ENCODE data around the gene RBM25.
"Not testable (repeated sequence)": the region's sequence is repeated elsewhere in the genome, so short reads cannot be mapped to it uniquely, and the experiment has no call there.

RBM25 gene

GRCh38 chr14:73027984-73028383 is 30.4 kb upstream of the RBM25 start:
- TF ChIP-seq PAX5 (IDR thresholded peaks at IDR 0.05; ENCODE audit: insufficient read depth, low read length, severe bottlenecking) (no peak), POLR2AphosphoS5 (IDR thresholded peaks at IDR 0.05; ENCODE audit: low read depth, low read length) (no peak), SPI1 (IDR thresholded peaks at IDR 0.05; ENCODE audit: low read depth, low read length) (no peak), TAF1 (IDR thresholded peaks at IDR 0.05; ENCODE audit: low read depth, low read length) (no peak), POU2F2 (IDR thresholded peaks at IDR 0.05; ENCODE audit: low read depth, low read length) (no peak), POLR2A (IDR thresholded peaks at IDR 0.05; ENCODE audit: low read depth, low read length) (no peak)
- FAIRE-seq, result no peak

GRCh38 chr14:73036706-73037450 is 21.5 kb upstream of the RBM25 start:
- FAIRE-seq, result not testable (repeated sequence)

More at GRCh38 chr14:73027984-73028383, 30.4 kb upstream of the RBM25 start:
- no peak for DNase-seq (ENCODE audit: insufficient read length, low spot score)

GRCh38 chr14:73047808-73048207 is 10.5 kb upstream of the RBM25 start:
- no peak for FAIRE-seq
- no peak for DNase-seq (ENCODE audit: insufficient read length, low spot score)
- peak; percentile 30; the same call in 1 of the 2 replicates for TF ChIP-seq SPI1 (IDR thresholded peaks at IDR 0.05; ENCODE audit: low read depth, low read length)
- TF ChIP-seq POLR2AphosphoS5 (IDR thresholded peaks at IDR 0.05; ENCODE audit: low read depth, low read length), result no peak

More at GRCh38 chr14:73036706-73037450, 21.5 kb upstream of the RBM25 start:
- DNase-seq (ENCODE audit: insufficient read length, low spot score), result not testable (repeated sequence)

- FAIRE-seq, result no peak
Measured at GRCh38 chr14:73049428-73049827, 8.9 kb upstream of the RBM25 start.

GRCh38 chr14:73055251-73055650 is 3.1 kb upstream of the RBM25 start:
- FAIRE-seq (no peak), DNase-seq (ENCODE audit: insufficient read length, low spot score) (no peak)
- TF ChIP-seq TAF1 (IDR thresholded peaks at IDR 0.05; ENCODE audit: low read depth, low read length) (no peak), PAX5 (IDR thresholded peaks at IDR 0.05; ENCODE audit: insufficient read depth, low read length, severe bottlenecking) (no peak), SPI1 (IDR thresholded peaks at IDR 0.05; ENCODE audit: low read depth, low read length) (no peak), POU2F2 (IDR thresholded peaks at IDR 0.05; ENCODE audit: low read depth, low read length) (no peak), POLR2AphosphoS5 (IDR thresholded peaks at IDR 0.05; ENCODE audit: low read depth, low read length) (no peak), POLR2A (IDR thresholded peaks at IDR 0.05; ENCODE audit: low read depth, low read length) (no peak)

More at GRCh38 chr14:73049428-73049827, 8.9 kb upstream of the RBM25 start:
- DNase-seq (ENCODE audit: insufficient read length, low spot score), result no peak
- no peak for TF ChIP-seq POLR2AphosphoS5 (IDR thresholded peaks at IDR 0.05; ENCODE audit: low read depth, low read length)
- no peak for TF ChIP-seq PAX5 (IDR thresholded peaks at IDR 0.05; ENCODE audit: insufficient read depth, low read length, severe bottlenecking)
- TF ChIP-seq POLR2A (IDR thresholded peaks at IDR 0.05; ENCODE audit: low read depth, low read length), result no peak
- TF ChIP-seq POU2F2 (IDR thresholded peaks at IDR 0.05; ENCODE audit: low read depth, low read length), result no peak
- TF ChIP-seq TAF1 (IDR thresholded peaks at IDR 0.05; ENCODE audit: low read depth, low read length), result no peak
- no peak for TF ChIP-seq SPI1 (IDR thresholded peaks at IDR 0.05; ENCODE audit: low read depth, low read length)

GRCh38 chr14:73057944-73058223 is 450 bp upstream of the RBM25 start:
- TF ChIP-seq SPI1 (IDR thresholded peaks at IDR 0.05; ENCODE audit: low read depth, low read length) (no peak), PAX5 (IDR thresholded peaks at IDR 0.05; ENCODE audit: insufficient read depth, low read length, severe bottlenecking) (no peak), POLR2A (IDR thresholded peaks at IDR 0.05; ENCODE audit: low read depth, low read length) (no peak), POLR2AphosphoS5 (IDR thresholded peaks at IDR 0.05; ENCODE audit: low read depth, low read length) (no peak), POU2F2 (IDR thresholded peaks at IDR 0.05; ENCODE audit: low read depth, low read length) (no peak)
- DNase-seq (ENCODE audit: insufficient read length, low spot score) (no peak), FAIRE-seq (no peak)

- DNase-seq (ENCODE audit: insufficient read length, low spot score) (peak; percentile 35), FAIRE-seq (no peak)
- no peak for TF ChIP-seq POLR2AphosphoS5 (IDR thresholded peaks at IDR 0.05; ENCODE audit: low read depth, low read length)
- no peak for TF ChIP-seq PAX5 (IDR thresholded peaks at IDR 0.05; ENCODE audit: insufficient read depth, low read length, severe bottlenecking)
Measured at GRCh38 chr14:73058922-73059673, 764 bp downstream of the RBM25 start.

GRCh38 chr14:73069585-73069984 is 11.3 kb downstream of the RBM25 start:
- FAIRE-seq (no peak), DNase-seq (ENCODE audit: insufficient read length, low spot score) (no peak)
- TF ChIP-seq TAF1 (IDR thresholded peaks at IDR 0.05; ENCODE audit: low read depth, low read length) (no peak), SPI1 (IDR thresholded peaks at IDR 0.05; ENCODE audit: low read depth, low read length) (no peak), PAX5 (IDR thresholded peaks at IDR 0.05; ENCODE audit: insufficient read depth, low read length, severe bottlenecking) (no peak), POLR2A (IDR thresholded peaks at IDR 0.05; ENCODE audit: low read depth, low read length) (no peak)

GRCh38 chr14:73091044-73091443 is 32.7 kb downstream of the RBM25 start:
- FAIRE-seq, result no peak
- DNase-seq (ENCODE audit: insufficient read length, low spot score), result no peak
- no peak for TF ChIP-seq POLR2A (IDR thresholded peaks at IDR 0.05; ENCODE audit: low read depth, low read length)
- no peak for TF ChIP-seq POLR2AphosphoS5 (IDR thresholded peaks at IDR 0.05; ENCODE audit: low read depth, low read length)
- TF ChIP-seq PAX5 (IDR thresholded peaks at IDR 0.05; ENCODE audit: insufficient read depth, low read length, severe bottlenecking), result no peak
- TF ChIP-seq SPI1 (IDR thresholded peaks at IDR 0.05; ENCODE audit: low read depth, low read length), result no peak
- TF ChIP-seq POU2F2 (IDR thresholded peaks at IDR 0.05; ENCODE audit: low read depth, low read length), result no peak
- no peak for TF ChIP-seq TAF1 (IDR thresholded peaks at IDR 0.05; ENCODE audit: low read depth, low read length)

- FAIRE-seq (no peak), DNase-seq (ENCODE audit: insufficient read length, low spot score) (no peak)
- TF ChIP-seq PAX5 (IDR thresholded peaks at IDR 0.05; ENCODE audit: insufficient read depth, low read length, severe bottlenecking), result no peak
- TF ChIP-seq TAF1 (IDR thresholded peaks at IDR 0.05; ENCODE audit: low read depth, low read length), result no peak
- no peak for TF ChIP-seq POU2F2 (IDR thresholded peaks at IDR 0.05; ENCODE audit: low read depth, low read length)
- no peak for TF ChIP-seq POLR2AphosphoS5 (IDR thresholded peaks at IDR 0.05; ENCODE audit: low read depth, low read length)
- no peak for TF ChIP-seq POLR2A (IDR thresholded peaks at IDR 0.05; ENCODE audit: low read depth, low read length)
- TF ChIP-seq SPI1 (IDR thresholded peaks at IDR 0.05; ENCODE audit: low read depth, low read length), result no peak
Measured at GRCh38 chr14:73097421-73097820, 39.1 kb downstream of the RBM25 start.

All from GM12891 (cell line).